Activated CD8-positive, alpha-beta T cell treated with anti-CD3 and anti-CD28 coated beads for 36 hours (primary cell): ENCODE results near the gene KAZN. TPM values are rescaled to one million over a fixed set of nuclear protein-coding genes. Genes with fewer than 3 reads are reported as not detected.

Experiments
- ATAC-seq: fragments of 200-7000 bp; cut with Tn5 transposase; one replicate; pipeline ENCODE4 v1.10.0; 2021; ENCODE audit warnings: mild to moderate bottlenecking, moderate library complexity
- CTCF ChIA-PET: fragments of 350-600 bp; sonication (Branson Sonifier 250); formaldehyde crosslinking; loops from one replicate; lab custom pipeline; 2021; ENCODE audit warnings: antibody characterized with exemption; lab: Charles Lee
- POLR2A ChIA-PET: fragments of 350-600 bp; sonication (Branson Sonifier 250); formaldehyde crosslinking; loops from one replicate; lab custom pipeline; 2021; ENCODE audit warnings: antibody characterized with exemption; lab: Charles Lee
- DNase-seq: peaks from one replicate; pipeline ENCODE4 v3.0.0-alpha.2; 2020
- H3K27ac Mint-ChIP-seq: one replicate; pipeline ENCODE4 v1.8.0; 2021; ENCODE audit warnings: mild to moderate bottlenecking, mixed read lengths
- H3K27me3 Mint-ChIP-seq: one replicate; pipeline ENCODE4 v1.8.0; 2021; ENCODE audit warnings: mixed read lengths
- H3K36me3 Mint-ChIP-seq: one replicate; pipeline ENCODE4 v1.8.0; 2021; ENCODE audit warnings: low read depth, mixed read lengths
- H3K4me1 Mint-ChIP-seq: one replicate; pipeline ENCODE4 v1.8.0; 2021; ENCODE audit warnings: low read depth, mixed read lengths
- H3K4me3 Mint-ChIP-seq: one replicate; pipeline ENCODE4 v1.8.0; 2021; ENCODE audit warnings: mild to moderate bottlenecking, moderate library complexity, mixed read lengths
- H3K9me3 Mint-ChIP-seq: one replicate; pipeline ENCODE4 v1.8.0; 2021; ENCODE audit warnings: mixed read lengths
- CTCF ChIP-seq: fragments of 200-600 bp; IDR thresholded peaks from one replicate; pipeline ENCODE4 v1.8.0; 2022; ENCODE audit warnings: antibody characterized with exemption, mild to moderate bottlenecking
- intact Hi-C: fragments of 100-400 bp; cut with micrococcal nuclease; formaldehyde crosslinking; loops from one replicate; pipeline ENCODE4 v1.10.0; 2022
- total RNA-seq, 2 experiments: library from RNA; stranded (reverse); gene quantifications; one replicate each; pipeline ENCODE4 v1.2.3, GENCODE V29; 2021

Gene KAZN
- total RNA-seq, 2 experiments from 2014 or later = 1.7 to 1.9 TPM

GRCh38 chr1:14928412-14928811 is 329.9 kb downstream of the KAZN start:
- Mint-ChIP-seq H3K27ac (no peak overlapping the region), H3K36me3 (no peaks in the 10 kb centered on the region), H3K4me1 (peaks cover 6% of the 10 kb centered on the region), H3K27me3 (peaks cover 36% of the 10 kb centered on the region), H3K9me3 (no peaks in the 10 kb centered on the region), H3K4me3 (no peak overlapping the region)
- POLR2A ChIA-PET = no interaction called here
- CTCF ChIA-PET = no interaction called here
- intact Hi-C loops = no loop called here
- no peak for TF ChIP-seq CTCF
- no peak for ATAC-seq
- no peak for DNase-seq

- ChIA-PET POLR2A (no interaction called here), CTCF (no interaction called here)
- Mint-ChIP-seq H3K36me3 (no peaks in the 10 kb centered on the region), H3K27ac (no peak overlapping the region), H3K27me3 (peaks cover 33% of the 10 kb centered on the region), H3K4me3 (no peak overlapping the region), H3K9me3 (no peaks in the 10 kb centered on the region), H3K4me1 (peaks cover 4% of the 10 kb centered on the region)
- no peak for TF ChIP-seq CTCF
- ATAC-seq (no peak), DNase-seq (no peak)
- intact Hi-C loops = no loop called here
Measured at GRCh38 chr1:14928886-14929546, 330.5 kb downstream of the KAZN start.

- Mint-ChIP-seq H3K4me1 (peaks cover 4% of the 10 kb centered on the region), H3K27me3 (peaks cover 33% of the 10 kb centered on the region), H3K9me3 (no peaks in the 10 kb centered on the region), H3K36me3 (no peaks in the 10 kb centered on the region), H3K27ac (no peak overlapping the region), H3K4me3 (no peak overlapping the region)
- ATAC-seq (no peak), DNase-seq (no peak)
- CTCF ChIA-PET = no interaction called here
- POLR2A ChIA-PET = no interaction called here
- intact Hi-C loops = no loop called here
- no peak for TF ChIP-seq CTCF
Measured at GRCh38 chr1:14929547-14930246, 331.2 kb downstream of the KAZN start.

- TF ChIP-seq CTCF = no peak
- no peaks in the 10 kb centered on the region for H3K4me1 Mint-ChIP-seq
- no peak overlapping the region for H3K27ac Mint-ChIP-seq
- ChIA-PET POLR2A (no interaction called here), CTCF (no interaction called here)
- no peaks in the 10 kb centered on the region for H3K9me3 Mint-ChIP-seq
- intact Hi-C loops = no loop called here
- no peak for DNase-seq
- no peak overlapping the region for H3K4me3 Mint-ChIP-seq
- no peak for ATAC-seq
- H3K27me3 Mint-ChIP-seq = peaks cover 28% of the 10 kb centered on the region
- H3K36me3 Mint-ChIP-seq = no peaks in the 10 kb centered on the region
Measured at GRCh38 chr1:14930247-14930965, 331.9 kb downstream of the KAZN start.
